Hypothalamus (tissue), 51 donors: ENCODE results near the gene TRAPPC2.

Source experiments
- DNase-seq, 51 donors: peaks; one replicate each; lab custom pipeline; 2025; lab: John Stamatoyannopoulos, UW

Gene TRAPPC2

GRCh38 chrX:13734278-13735172 lies at the start of gene TRAPPC2, which contains the start of gene OFD1:
TRAPPC2 (minus strand) TSS chrX:13734620; CDS start chrX:13719963, 14,657 bp downstream.
OFD1 (plus strand) TSS chrX:13734748; CDS start chrX:13735072, 324 bp downstream.
- peak; percentile 21 to 91 (median 78) for DNase-seq

- peak in 1 of 51 donors; percentile 9 for DNase-seq
Observed at GRCh38 chrX:13780868-13781427, 46.5 kb upstream of the TRAPPC2 start.

GRCh38 chrX:13778916-13779315 lies 44.5 kb upstream of the TRAPPC2 start:
- DNase-seq = no peak

GRCh38 chrX:13776387-13776786 lies 42.0 kb upstream of the TRAPPC2 start:
- DNase-seq = peak in 1 of 51 donors; percentile 16

GRCh38 chrX:13775837-13776236 lies 41.4 kb upstream of the TRAPPC2 start:
- no peak for DNase-seq

- no peak for DNase-seq
Observed at GRCh38 chrX:13774696-13775095, 40.3 kb upstream of the TRAPPC2 start.

GRCh38 chrX:13770013-13770535 lies 35.7 kb upstream of the TRAPPC2 start:
- no peak for DNase-seq

GRCh38 chrX:13768939-13769338 lies 34.5 kb upstream of the TRAPPC2 start:
- no peak for DNase-seq

GRCh38 chrX:13764765-13765164 lies 30.3 kb upstream of the TRAPPC2 start:
- peak in 27 of 51 donors; percentile 1 to 42 (median 18) for DNase-seq

GRCh38 chrX:13764281-13764680 lies 29.9 kb upstream of the TRAPPC2 start:
- DNase-seq = peak in 5 of 51 donors; percentile 2 to 33 (median 13)

GRCh38 chrX:13763489-13763888 lies 29.1 kb upstream of the TRAPPC2 start:
- DNase-seq = peak in 33 of 51 donors; percentile 0 to 60 (median 18)

GRCh38 chrX:13761606-13762414 lies 27.4 kb upstream of the TRAPPC2 start:
- DNase-seq = no peak

GRCh38 chrX:13760426-13760825 lies 26.0 kb upstream of the TRAPPC2 start:
- DNase-seq = no peak

- no peak for DNase-seq
Observed at GRCh38 chrX:13759152-13759718, 24.8 kb upstream of the TRAPPC2 start.

- DNase-seq = no peak
Observed at GRCh38 chrX:13756381-13756780, 22.0 kb upstream of the TRAPPC2 start.

- DNase-seq = no peak
Observed at GRCh38 chrX:13755254-13755653, 20.8 kb upstream of the TRAPPC2 start.

- DNase-seq = no peak
Observed at GRCh38 chrX:13754765-13755164, 20.3 kb upstream of the TRAPPC2 start.

GRCh38 chrX:13752646-13753045 lies 18.2 kb upstream of the TRAPPC2 start:
- no peak for DNase-seq

- no peak for DNase-seq
Observed at GRCh38 chrX:13752141-13752540, 17.7 kb upstream of the TRAPPC2 start.

GRCh38 chrX:13750812-13751211 lies 16.4 kb upstream of the TRAPPC2 start:
- DNase-seq = no peak
